HepG2 (cell line): ENCODE measurements around the gene KRTDAP. TPM values are rescaled to one million over a fixed set of nuclear protein-coding genes. Genes with fewer than 3 reads are reported as not detected.

Source experiments
- ATAC-seq: fragments of 200-7000 bp; cut with Tn5 transposase; 3 replicates; pipeline ENCODE4 v1.9.1; 2020; ENCODE audit warnings: mild to moderate bottlenecking, moderate library complexity
- BruUV-seq: library from RNA; stranded (reverse); fragments of 400-500 nt; replicated peaks from 2 replicates; lab custom pipeline; 2021; lab: Mats Ljungman, UMichigan
- CTCF ChIA-PET: fragments of 300-600 bp; formaldehyde crosslinking; extraction: SDS; loops from one replicate; lab custom pipeline; 2021; ENCODE audit warnings: low total read pairs, inconsistent platforms, low intra/inter-chr PET ratio; lab: Yijun Ruan, JAX
- POLR2A ChIA-PET: fragments of 350-600 bp; sonication (Branson Sonifier 250); formaldehyde crosslinking; loops from one replicate; lab custom pipeline; 2020; ENCODE audit warnings: antibody characterized with exemption, inconsistent platforms; lab: Yijun Ruan, JAX
- DNase-seq: peaks from one replicate; pipeline ENCODE4 v3.0.0-alpha.2; 2015; ENCODE audit warnings: low spot score
- FAIRE-seq: peaks from 3 replicates; lab custom pipeline; 2011; peaks lifted over from hg19 to GRCh38; lab: Jason Lieb, UNC
- H2AFZ ChIP-seq: one replicate; pipeline ENCODE4 v1.6.1; 2011; ENCODE audit warnings: low read length, inconsistent platforms
- H3K27ac ChIP-seq: fragments of 300-600 bp; 3 replicates; pipeline ENCODE4 v1.8.0; 2011; ENCODE audit warnings: mixed run types, mild to moderate bottlenecking, mixed read lengths, low read length, inconsistent platforms; ENCODE audit not compliant: insufficient read depth; ENCODE audit errors: extremely low read length
- H3K27me3 ChIP-seq, 2 experiments: fragments of 200-600 bp in 1 of 2; 2 replicates in 1 of 2; 3 replicates in 1 of 2; pipeline versions ENCODE4 v1.6.0 to v1.8.0; 2011; ENCODE audit warnings: low read length in 2 of 2, mild to moderate bottlenecking in 2 of 2, moderate library complexity in 2 of 2, inconsistent platforms in 1 of 2; ENCODE audit not compliant: insufficient read depth in 2 of 2, control insufficient read depth in 1 of 2
- H3K36me3 ChIP-seq, 2 experiments: fragments of 200-600 bp in 1 of 2; replicated peaks in 1 of 2; 2 replicates in 1 of 2; 3 replicates in 1 of 2; pipeline versions ENCODE4 v1.5.1 to v1.8.0; 2011; ENCODE audit warnings: low read length in 2 of 2, inconsistent platforms in 1 of 2; ENCODE audit not compliant: insufficient read depth in 2 of 2, control insufficient read depth in 1 of 2
- H3K4me1 ChIP-seq: 2 replicates; pipeline ENCODE4 v1.5.1; 2012; ENCODE audit warnings: low read length, inconsistent platforms; ENCODE audit not compliant: insufficient read depth
- H3K4me2 ChIP-seq: 2 replicates; pipeline ENCODE4 v1.6.0; 2011; ENCODE audit warnings: low read depth, low read length, inconsistent platforms
- H3K4me3 ChIP-seq, 3 experiments: fragments of 200-600 bp in 1 of 3; sonication (generic), shearing (Covaris generic) in 1 of 3; replicated peaks in 1 of 3; 2 replicates each; pipeline ENCODE4 v1.5.1; 2011 to 2016; ENCODE audit warnings: low read length in 3 of 3, inconsistent platforms in 2 of 3, low read depth in 2 of 3, mild to moderate bottlenecking in 2 of 3, control low read depth in 1 of 3, mixed read lengths in 1 of 3; ENCODE audit not compliant: insufficient read depth in 1 of 3
- H3K79me2 ChIP-seq: one replicate; pipeline ENCODE4 v1.6.1; 2011; ENCODE audit warnings: low read length, inconsistent platforms; ENCODE audit not compliant: insufficient read depth
- H3K9ac ChIP-seq: 2 replicates; pipeline ENCODE4 v1.6.0; 2011; ENCODE audit warnings: mild to moderate bottlenecking, low read depth, low read length, inconsistent platforms; ENCODE audit not compliant: insufficient read depth
- H3K9me3 ChIP-seq: 2 replicates; pipeline ENCODE4 v1.5.1; 2012; ENCODE audit warnings: mild to moderate bottlenecking, low read length
- H4K20me1 ChIP-seq: 2 replicates; pipeline ENCODE4 v1.6.0; 2011; ENCODE audit warnings: inconsistent platforms, mild to moderate bottlenecking, low read length, moderate library complexity; ENCODE audit not compliant: insufficient read depth
- BRF2 ChIP-seq: sonication (generic); formaldehyde crosslinking; IDR thresholded peaks from 2 replicates; pipeline ENCODE4 v1.8.1; 2022; ENCODE audit warnings: mild to moderate bottlenecking, missing genetic modification reagents
- ELK4 ChIP-seq: sonication (generic); formaldehyde crosslinking; IDR thresholded peaks from 2 replicates; pipeline ENCODE4 v1.9.0; 2021; ENCODE audit warnings: missing genetic modification reagents, borderline replicate concordance
- ERF ChIP-seq: IDR thresholded peaks from 2 replicates; pipeline ENCODE4 v1.6.1; 2018; ENCODE audit warnings: missing biosample characterization, missing genetic modification reagents
- GATAD2A ChIP-seq: IDR thresholded peaks from 2 replicates; pipeline ENCODE4 v1.6.1; 2016
- HNRNPL ChIP-seq: fragments of 200-400 bp; formaldehyde crosslinking; IDR thresholded peaks from 2 replicates; pipeline ENCODE4 v1.6.1; 2017; ENCODE audit warnings: mild to moderate bottlenecking, low read depth, low read length
- MYC ChIP-seq: sonication (generic); formaldehyde crosslinking; IDR thresholded peaks from 2 replicates; pipeline ENCODE4 v1.9.0; 2021; ENCODE audit warnings: missing genetic modification reagents, borderline replicate concordance
- PHF5A ChIP-seq: IDR thresholded peaks from one replicate; pipeline ENCODE4 v1.6.1; 2018; ENCODE audit warnings: low read depth, missing genetic modification reagents; ENCODE audit not compliant: unreplicated experiment
- PTBP1 ChIP-seq: fragments of 200-400 bp; formaldehyde crosslinking; IDR thresholded peaks from 2 replicates; pipeline ENCODE4 v1.6.1; 2018; ENCODE audit warnings: low read length, low read depth; ENCODE audit not compliant: poor library complexity, severe bottlenecking
- SMAD3 ChIP-seq: sonication (generic); formaldehyde crosslinking; IDR thresholded peaks from 2 replicates; pipeline ENCODE4 v1.4.0; 2020; ENCODE audit warnings: missing genetic modification reagents
- SOX6 ChIP-seq, 2 experiments: fragments of 450-650 bp in 1 of 2; sonication (generic) in 1 of 2; formaldehyde crosslinking in 1 of 2; IDR thresholded peaks; 2 replicates each; pipeline versions ENCODE4 v1.4.0 to v1.6.1; 2017 to 2020; ENCODE audit warnings: antibody characterized with exemption in 1 of 2, mild to moderate bottlenecking in 1 of 2, missing genetic modification reagents in 1 of 2
- ZFY ChIP-seq: sonication (generic); formaldehyde crosslinking; IDR thresholded peaks from 2 replicates; pipeline ENCODE4 v1.4.0; 2020; ENCODE audit warnings: missing genetic modification reagents
- ZNF510 ChIP-seq: sonication (generic); formaldehyde crosslinking; IDR thresholded peaks from 2 replicates; pipeline ENCODE4 v1.4.0; 2020; ENCODE audit warnings: low read depth, mild to moderate bottlenecking, missing genetic modification reagents
- ZNF564 ChIP-seq: sonication (generic); formaldehyde crosslinking; IDR thresholded peaks from 2 replicates; pipeline ENCODE4 v1.8.1; 2023; ENCODE audit warnings: mild to moderate bottlenecking, missing genetic modification reagents
- ZNF607 ChIP-seq: sonication (generic); formaldehyde crosslinking; IDR thresholded peaks from 2 replicates; pipeline ENCODE4 v1.5.1; 2020; ENCODE audit warnings: missing genetic modification reagents, mild to moderate bottlenecking, borderline replicate concordance
- WGBS: methylation state at CpG from one replicate; pipeline ENCODE4 v1.1.6; 2017; ENCODE audit warnings: low lambda C conversion rate; 5-methylcytosine and 5-hydroxymethylcytosine counted together
- in situ Hi-C: cut with HindIII; loops from 2 replicates; pipeline ENCODE4 v1.10.0; 2017; ENCODE audit warnings: low pct_unique_long_range_greater_than_20kb; ENCODE audit not compliant: extremely low pct_ligation_motif_present
- intact Hi-C: fragments of 100-400 bp; cut with micrococcal nuclease; formaldehyde crosslinking; loops from one replicate; pipeline ENCODE4 v1.10.0; 2022; ENCODE audit not compliant: unreplicated experiment
- polyA plus RNA-seq, 8 experiments: library from polyadenylated mRNA; depleted of rRNA in 3 of 8; stranded (reverse) in 7 of 8; unstranded in 1 of 8; fragments of >200 nt; fragmentation: Illumina TruSeq in 4 of 8; extraction: Trizol in 4 of 8; gene quantifications; 2 replicates each; pipeline versions ENCODE4 v1.2.1 to v1.2.3, GENCODE V29; 2011 to 2016; ENCODE audit warnings: low read depth in 4 of 8, missing spikeins in 1 of 8, mixed read lengths in 1 of 8; ENCODE audit not compliant: insufficient read depth in 1 of 8
- total RNA-seq, 5 experiments: library from RNA; depleted of rRNA; stranded (reverse); fragments of >200 nt; fragmentation: Illumina TruSeq; extraction: Trizol; gene quantifications; 2 replicates each; pipeline ENCODE4 v1.2.3, GENCODE V29; 2016; ENCODE audit warnings: low read depth in 1 of 5
- TF ChIP-seq, protein P1 (sequence below): sonication (generic); formaldehyde crosslinking; IDR thresholded peaks from 2 replicates; pipeline ENCODE4 v1.5.1; 2020; ENCODE audit warnings: mild to moderate bottlenecking, missing genetic modification reagents, moderate library complexity
- TF ChIP-seq, protein P2 (sequence below): IDR thresholded peaks from 2 replicates; pipeline ENCODE4 v1.6.1; 2012; ENCODE audit warnings: inconsistent platforms

The KRTDAP gene
- total and polyA plus RNA-seq, 2 of the 13 experiments (the other 11 are each of a cell fraction or from before 2014, with no cell fraction given) = 0.86 to 1.5 TPM

DNA sequence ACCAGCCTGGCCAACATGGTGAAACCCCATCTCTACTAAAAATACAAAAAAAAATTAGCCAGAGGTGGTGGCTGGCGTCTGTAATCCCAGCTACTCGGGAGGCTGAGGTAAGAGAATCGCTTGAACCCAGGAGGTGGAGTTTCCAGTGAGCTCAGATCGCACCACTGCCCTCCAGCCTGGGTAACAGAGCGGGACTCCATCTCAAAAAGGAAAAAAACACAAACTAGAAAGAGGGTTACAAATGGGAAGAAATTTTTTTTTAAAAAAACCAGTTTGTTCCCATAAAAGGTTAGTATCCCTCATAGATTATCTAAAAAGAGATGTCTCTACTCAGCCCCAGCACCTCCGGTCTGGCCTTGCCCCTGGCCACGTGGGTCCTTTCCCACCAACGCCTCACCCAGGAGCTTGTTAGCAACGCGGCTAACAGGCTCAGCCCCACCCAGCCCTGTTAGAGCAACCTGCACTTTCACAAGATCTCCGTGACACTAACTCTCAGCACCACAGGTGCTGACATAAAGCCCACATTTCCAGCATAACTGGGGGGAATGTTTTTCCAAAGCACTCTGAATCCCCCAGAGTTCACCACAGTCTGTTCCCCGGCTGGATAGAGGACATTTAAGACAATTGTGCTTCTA, 18.9 kb upstream of the KRTDAP start:
- WGBS = 38% methylated on average over 12 of the region's 12 CpGs
- in situ Hi-C loops = no loop called here
- H2AFZ ChIP-seq = peak overlapping the region; percentile 78
- peak overlapping the region; percentile 93 for H3K4me2 ChIP-seq
- peaks cover 1 to 23% of the 10 kb centered on the region in 2 experiments; a peak in 2 of 5 replicates for H3K27me3 ChIP-seq
- no peaks in the 10 kb centered on the region for H3K79me2 ChIP-seq
- ChIA-PET CTCF (interaction anchor here (1.4 to 1.7 kb wide), 2 partner anchors 156 to 261 kb away, joined by 3 to 4 read pairs; no protein-coding TSS in a partner anchor), POLR2A (interaction anchor here (0.6 to 1.2 kb wide), 2 partner anchors 14 to 39 kb away, joined by 3 read pairs; no protein-coding TSS in a partner anchor)
- peaks cover 49% of the 10 kb centered on the region for H3K4me1 ChIP-seq
- H3K9me3 ChIP-seq = no peaks in the 10 kb centered on the region
- DNase-seq (peak; percentile 42), ATAC-seq (peak; percentile 56), FAIRE-seq (peak; percentile 66)
- peaks cover 3 to 5% of the 10 kb centered on the region in 2 experiments; a peak in 3 of 5 replicates for H3K36me3 ChIP-seq
- no peaks in the 10 kb centered on the region for H4K20me1 ChIP-seq
- H3K27ac ChIP-seq = peak overlapping the region; percentile 58
- intact Hi-C loops = no loop called here
- H3K4me3 ChIP-seq = peak overlapping the region; percentile 65 to 78 (median 69)
- H3K9ac ChIP-seq = peak overlapping the region; percentile 69
- no TSS peak for BruUV-seq
- TF ChIP-seq GATAD2A (CRISPR knock-in tag) (0 out of 2 replicates have a peak, but pooled peaks have one; percentile 26), ZNF564 (0 out of 2 replicates have a peak, but pooled peaks have one; percentile 34), SMAD3 (0 out of 2 replicates have a peak, but pooled peaks have one; percentile 41), ZNF607 (CRISPR knock-in tag) (peak; percentile 64; the same call in 1 of the 2 replicates), PHF5A (CRISPR knock-in tag) (peak; percentile 44), ELK4 (CRISPR knock-in tag) (no peak), ZNF510 (CRISPR knock-in tag) (no peak), ZFY (CRISPR knock-in tag) (peak; percentile 36; the same call in 1 of the 2 replicates), SOX6 (IDR thresholded peaks at IDR 0.05) (no peak), SOX6 (CRISPR knock-in tag; IDR thresholded peaks at IDR 0.05) (no peak), BRF2 (CRISPR knock-in tag) (no peak), ERF (CRISPR knock-in tag) (peak; percentile 32; the same call in 1 of the 2 replicates), HNRNPL (no peak), MYC (CRISPR knock-in tag) (peak; percentile 77), PTBP1 (no peak)
- TF ChIP-seq, protein P1, sequence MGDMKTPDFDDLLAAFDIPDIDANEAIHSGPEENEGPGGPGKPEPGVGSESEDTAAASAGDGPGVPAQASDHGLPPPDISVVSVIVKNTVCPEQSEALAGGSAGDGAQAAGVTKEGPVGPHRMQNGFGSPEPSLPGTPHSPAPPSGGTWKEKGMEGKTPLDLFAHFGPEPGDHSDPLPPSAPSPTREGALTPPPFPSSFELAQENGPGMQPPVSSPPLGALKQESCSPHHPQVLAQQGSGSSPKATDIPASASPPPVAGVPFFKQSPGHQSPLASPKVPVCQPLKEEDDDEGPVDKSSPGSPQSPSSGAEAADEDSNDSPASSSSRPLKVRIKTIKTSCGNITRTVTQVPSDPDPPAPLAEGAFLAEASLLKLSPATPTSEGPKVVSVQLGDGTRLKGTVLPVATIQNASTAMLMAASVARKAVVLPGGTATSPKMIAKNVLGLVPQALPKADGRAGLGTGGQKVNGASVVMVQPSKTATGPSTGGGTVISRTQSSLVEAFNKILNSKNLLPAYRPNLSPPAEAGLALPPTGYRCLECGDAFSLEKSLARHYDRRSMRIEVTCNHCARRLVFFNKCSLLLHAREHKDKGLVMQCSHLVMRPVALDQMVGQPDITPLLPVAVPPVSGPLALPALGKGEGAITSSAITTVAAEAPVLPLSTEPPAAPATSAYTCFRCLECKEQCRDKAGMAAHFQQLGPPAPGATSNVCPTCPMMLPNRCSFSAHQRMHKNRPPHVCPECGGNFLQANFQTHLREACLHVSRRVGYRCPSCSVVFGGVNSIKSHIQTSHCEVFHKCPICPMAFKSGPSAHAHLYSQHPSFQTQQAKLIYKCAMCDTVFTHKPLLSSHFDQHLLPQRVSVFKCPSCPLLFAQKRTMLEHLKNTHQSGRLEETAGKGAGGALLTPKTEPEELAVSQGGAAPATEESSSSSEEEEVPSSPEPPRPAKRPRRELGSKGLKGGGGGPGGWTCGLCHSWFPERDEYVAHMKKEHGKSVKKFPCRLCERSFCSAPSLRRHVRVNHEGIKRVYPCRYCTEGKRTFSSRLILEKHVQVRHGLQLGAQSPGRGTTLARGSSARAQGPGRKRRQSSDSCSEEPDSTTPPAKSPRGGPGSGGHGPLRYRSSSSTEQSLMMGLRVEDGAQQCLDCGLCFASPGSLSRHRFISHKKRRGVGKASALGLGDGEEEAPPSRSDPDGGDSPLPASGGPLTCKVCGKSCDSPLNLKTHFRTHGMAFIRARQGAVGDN (CRISPR knock-in tag) = peak; percentile 72
- TF ChIP-seq, protein P2, sequence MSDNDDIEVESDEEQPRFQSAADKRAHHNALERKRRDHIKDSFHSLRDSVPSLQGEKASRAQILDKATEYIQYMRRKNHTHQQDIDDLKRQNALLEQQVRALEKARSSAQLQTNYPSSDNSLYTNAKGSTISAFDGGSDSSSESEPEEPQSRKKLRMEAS = peak; percentile 90
